ENCODE results near the gene PVALEF. TPM values are rescaled to one million over a fixed set of nuclear protein-coding genes. Genes with fewer than 3 reads are reported as not detected.

Gene PVALEF
- total and polyA plus RNA-seq, 2 experiments from 2014 or later: 0.37 to 0.86 TPM

DNA sequence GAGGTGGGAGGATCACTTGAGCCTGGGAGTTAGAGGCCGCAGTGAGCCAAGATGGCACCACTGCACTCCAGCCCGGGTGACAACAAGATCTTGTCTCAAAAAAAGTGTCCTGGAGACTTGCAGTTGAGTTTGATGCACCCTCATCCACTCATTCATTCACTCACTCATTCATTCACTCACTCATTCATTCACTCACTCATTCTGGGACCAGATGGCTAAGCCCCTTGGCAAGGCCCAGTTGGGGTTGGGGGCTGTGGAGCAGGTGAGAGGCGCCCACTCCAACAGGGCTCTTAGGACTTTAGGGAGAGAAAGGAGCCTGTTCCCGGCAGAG is 1.9 kb downstream of the PVALEF start:
- TF ChIP-seq, protein P1, sequence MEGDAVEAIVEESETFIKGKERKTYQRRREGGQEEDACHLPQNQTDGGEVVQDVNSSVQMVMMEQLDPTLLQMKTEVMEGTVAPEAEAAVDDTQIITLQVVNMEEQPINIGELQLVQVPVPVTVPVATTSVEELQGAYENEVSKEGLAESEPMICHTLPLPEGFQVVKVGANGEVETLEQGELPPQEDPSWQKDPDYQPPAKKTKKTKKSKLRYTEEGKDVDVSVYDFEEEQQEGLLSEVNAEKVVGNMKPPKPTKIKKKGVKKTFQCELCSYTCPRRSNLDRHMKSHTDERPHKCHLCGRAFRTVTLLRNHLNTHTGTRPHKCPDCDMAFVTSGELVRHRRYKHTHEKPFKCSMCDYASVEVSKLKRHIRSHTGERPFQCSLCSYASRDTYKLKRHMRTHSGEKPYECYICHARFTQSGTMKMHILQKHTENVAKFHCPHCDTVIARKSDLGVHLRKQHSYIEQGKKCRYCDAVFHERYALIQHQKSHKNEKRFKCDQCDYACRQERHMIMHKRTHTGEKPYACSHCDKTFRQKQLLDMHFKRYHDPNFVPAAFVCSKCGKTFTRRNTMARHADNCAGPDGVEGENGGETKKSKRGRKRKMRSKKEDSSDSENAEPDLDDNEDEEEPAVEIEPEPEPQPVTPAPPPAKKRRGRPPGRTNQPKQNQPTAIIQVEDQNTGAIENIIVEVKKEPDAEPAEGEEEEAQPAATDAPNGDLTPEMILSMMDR (IDR thresholded peaks at IDR 0.05; ENCODE audit: low read depth, low read length): no peak
- Histone ChIP-seq H3K27ac (no peak overlapping the region), H3K4me3 (no peak overlapping the region), H3K9me3 (ENCODE audit: low read depth) (no peaks in the 10 kb centered on the region), H3K4me1 (ENCODE audit: low read depth) (peaks cover 10% of the 10 kb centered on the region), H3K36me3 (no peaks in the 10 kb centered on the region), H3K27me3 (no peaks in the 10 kb centered on the region)
- DNase-seq (ENCODE audit: low read depth in 1 of 2, low spot score in 1 of 2): no peak

DNA sequence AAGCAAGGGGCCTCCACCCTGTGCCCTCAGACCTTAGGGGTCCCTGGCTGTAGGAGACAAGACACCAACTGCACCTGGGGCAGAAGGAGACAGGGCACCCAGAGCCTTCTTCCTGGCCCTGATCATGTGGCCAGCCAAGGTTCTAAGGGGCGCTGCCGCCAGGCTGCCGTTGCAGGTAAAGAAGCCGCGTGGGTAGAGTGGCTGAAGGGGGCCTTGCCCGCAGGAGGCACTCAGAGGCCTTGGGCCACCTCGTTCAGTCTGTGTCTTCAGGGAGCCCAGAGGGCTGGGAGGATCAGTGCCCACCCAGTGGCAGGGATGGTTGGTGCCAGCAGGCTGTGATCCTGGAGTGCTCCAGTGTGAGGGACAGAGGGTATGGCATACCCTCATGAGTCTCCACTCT is 2.3 kb downstream of the PVALEF start:
- Histone ChIP-seq H3K9me3 (ENCODE audit: low read depth) (no peaks in the 10 kb centered on the region), H3K36me3 (no peaks in the 10 kb centered on the region), H3K27me3 (no peaks in the 10 kb centered on the region), H3K27ac (no peak overlapping the region), H3K4me1 (ENCODE audit: low read depth) (peaks cover 10% of the 10 kb centered on the region), H3K4me3 (no peak overlapping the region)
- TF ChIP-seq, protein P1 (IDR thresholded peaks at IDR 0.05; ENCODE audit: low read depth, low read length): no peak
- no peak for DNase-seq (ENCODE audit: low read depth in 1 of 2, low spot score in 1 of 2)

DNA sequence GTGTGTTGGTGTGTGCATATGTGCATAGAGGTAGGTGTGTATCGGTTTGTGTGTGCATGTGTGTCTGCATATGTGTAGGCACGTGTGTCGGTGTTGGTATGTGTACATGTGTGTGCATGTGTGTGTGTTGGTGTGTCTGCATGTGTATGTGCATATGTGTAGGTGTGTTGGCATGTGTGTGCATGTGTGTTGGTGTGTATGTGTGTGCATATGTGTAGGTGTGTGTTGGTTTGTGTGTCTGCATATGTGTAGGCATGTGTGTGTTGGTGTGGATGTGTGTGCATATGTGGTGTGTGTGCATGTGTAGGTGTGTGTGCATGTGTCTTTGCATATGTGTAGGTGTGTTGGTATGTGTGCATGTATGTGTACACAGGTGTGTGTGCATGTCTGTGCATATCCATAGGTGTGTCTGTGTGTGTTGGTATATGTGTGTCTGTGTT is 4.6 kb downstream of the PVALEF start:
- DNase-seq (ENCODE audit: low read depth in 1 of 2, low spot score in 1 of 2): no peak
- H3K27me3 ChIP-seq: no peaks in the 10 kb centered on the region
- no peaks in the 10 kb centered on the region for H3K9me3 ChIP-seq (ENCODE audit: low read depth)
- H3K4me1 ChIP-seq (ENCODE audit: low read depth): peaks cover 10% of the 10 kb centered on the region
- no peak overlapping the region for H3K27ac ChIP-seq
- TF ChIP-seq, protein P1 (IDR thresholded peaks at IDR 0.05; ENCODE audit: low read depth, low read length): no peak
- H3K36me3 ChIP-seq: no peaks in the 10 kb centered on the region
- no peak overlapping the region for H3K4me3 ChIP-seq

DNA sequence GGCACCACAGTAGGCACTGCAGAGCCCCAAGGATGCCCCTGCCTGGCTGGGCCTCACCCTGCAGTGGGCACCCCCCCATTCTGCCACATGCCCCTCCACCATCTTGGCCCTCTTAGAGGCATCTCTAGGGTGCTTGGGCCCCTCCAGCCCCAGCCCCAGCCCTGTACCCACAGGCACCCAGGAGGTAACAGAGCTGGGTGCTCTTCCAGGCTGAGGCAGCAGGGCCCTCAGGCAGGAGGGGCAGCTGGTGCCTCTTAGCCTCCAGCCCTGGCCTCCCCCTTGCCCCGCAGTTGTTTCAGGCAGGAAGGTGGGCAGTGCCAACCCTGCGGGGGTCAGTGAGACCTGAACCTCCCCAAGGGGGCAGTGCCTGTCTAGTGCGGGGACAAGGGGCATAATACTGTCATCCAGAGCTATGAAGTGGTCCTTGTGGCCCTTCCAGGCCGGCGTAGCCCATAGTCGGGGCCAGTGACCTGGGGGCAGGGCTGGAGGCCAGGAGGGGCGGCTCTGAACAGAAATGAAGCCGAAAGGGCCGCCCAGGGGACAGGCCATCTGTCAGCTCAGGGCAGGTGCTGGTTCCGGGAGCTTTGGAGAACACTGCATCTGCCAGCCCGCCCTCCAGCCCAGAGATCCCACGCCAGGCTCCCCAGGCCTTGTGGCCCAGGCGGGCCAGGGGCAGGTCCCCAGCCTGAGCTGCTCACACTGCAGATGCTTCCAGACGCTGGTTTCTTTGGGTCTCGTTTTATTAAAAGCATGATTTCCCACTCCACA is 5.6 kb downstream of the PVALEF start:
- H3K27ac ChIP-seq: no peak overlapping the region
- no peak for DNase-seq (ENCODE audit: low read depth in 1 of 2, low spot score in 1 of 2)

DNA sequence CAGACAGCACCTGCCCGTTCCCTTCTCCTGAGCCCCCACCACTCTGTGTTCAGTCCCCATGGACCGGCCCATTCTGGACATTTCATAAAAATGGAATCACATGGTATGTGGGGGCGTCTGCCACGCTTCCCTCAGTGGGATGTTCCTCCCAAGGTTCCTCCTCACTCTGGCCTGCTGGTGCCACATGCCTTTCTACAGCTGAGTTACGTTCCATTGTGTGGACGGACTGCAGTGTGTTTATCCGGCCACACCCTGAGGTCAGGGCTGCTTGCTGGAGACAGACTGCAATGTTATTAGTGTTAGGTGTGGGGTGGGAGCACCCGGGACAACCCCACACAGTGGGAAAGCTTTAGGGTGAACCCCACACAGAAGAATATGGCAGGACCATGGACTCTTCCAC is 6.6 kb downstream of the PVALEF start:
- H3K4me1 ChIP-seq (ENCODE audit: low read depth): no peaks in the 10 kb centered on the region
- no peak overlapping the region for H3K4me3 ChIP-seq
- no peaks in the 10 kb centered on the region for H3K36me3 ChIP-seq
- DNase-seq (ENCODE audit: low read depth in 1 of 2, low spot score in 1 of 2): no peak
- H3K9me3 ChIP-seq (ENCODE audit: low read depth): no peaks in the 10 kb centered on the region
- H3K27ac ChIP-seq: no peak overlapping the region
- TF ChIP-seq, protein P1 (IDR thresholded peaks at IDR 0.05; ENCODE audit: low read depth, low read length): no peak
- no peaks in the 10 kb centered on the region for H3K27me3 ChIP-seq

More for the DNA sequence above, 5.6 kb downstream of the PVALEF start:
- peaks cover 4% of the 10 kb centered on the region for H3K4me1 ChIP-seq (ENCODE audit: low read depth)
- TF ChIP-seq, protein P1 (IDR thresholded peaks at IDR 0.05; ENCODE audit: low read depth, low read length): no peak
- H3K36me3 ChIP-seq: no peaks in the 10 kb centered on the region
- H3K4me3 ChIP-seq: no peak overlapping the region
- no peaks in the 10 kb centered on the region for H3K9me3 ChIP-seq (ENCODE audit: low read depth)
- no peaks in the 10 kb centered on the region for H3K27me3 ChIP-seq
